GM12892 (cell line): ENCODE results near the gene CUBN.

Source experiments
- POLR2A ChIP-seq: IDR thresholded peaks from 2 replicates; pipeline ENCODE4 v1.6.1; 2011; ENCODE audit warnings: low read depth, low read length, control low read depth
- TAF1 ChIP-seq: IDR thresholded peaks from 2 replicates; pipeline ENCODE4 v1.6.1; 2011; ENCODE audit warnings: low read depth, mild to moderate bottlenecking, control low read depth, low read length, borderline replicate concordance

DNA sequence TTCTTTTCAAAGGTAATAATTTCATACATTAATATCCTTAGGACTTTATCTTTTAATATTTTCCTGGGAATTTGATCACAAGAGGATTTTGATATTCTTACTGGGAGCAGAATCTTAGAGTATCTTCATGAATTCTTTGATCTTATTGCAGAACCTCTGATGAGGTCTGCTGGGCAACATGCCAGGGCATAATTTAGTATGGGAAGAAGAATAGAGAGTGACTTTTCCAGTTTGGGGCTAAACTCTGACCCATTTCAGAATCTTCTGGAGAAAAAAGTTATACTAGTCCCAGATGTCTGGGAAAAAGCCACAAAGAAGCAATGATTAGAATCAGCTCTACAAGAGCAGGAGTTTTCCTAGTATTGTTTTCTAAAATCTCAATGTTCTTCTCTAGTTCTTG lies 284.4 kb downstream of the CUBN start:
- TF ChIP-seq POLR2A (no peak), TAF1 (no peak)
